ENCODE data around the gene C22orf42. TPM values are rescaled to one million over a fixed set of nuclear protein-coding genes. Genes with fewer than 3 reads are reported as not detected.

C22orf42 gene
- total RNA-seq, 3 donors from 2014 or later: not detected

- Histone ChIP-seq H3K4me1 (ENCODE audit: low read depth) (no peaks in the 10 kb centered on the region), H3K9me3 (no peaks in the 10 kb centered on the region), H3K4me3 (no peak overlapping the region), H3K36me3 (ENCODE audit: low read depth) (no peaks in the 10 kb centered on the region)
- DNase-seq: no peak
- no peak for TF ChIP-seq CTCF (IDR thresholded peaks at IDR 0.05)
- no peak for ATAC-seq
- intact Hi-C loops (cut with DNase I, micrococcal nuclease): no loop called here
Observed at GRCh38 chr22:32132783-32133182, 26.3 kb downstream of the C22orf42 start.

- no peak overlapping the region for H3K4me3 ChIP-seq
- TF ChIP-seq CTCF (IDR thresholded peaks at IDR 0.05): no peak
- H3K36me3 ChIP-seq (ENCODE audit: low read depth): no peaks in the 10 kb centered on the region
- intact Hi-C loops (cut with DNase I, micrococcal nuclease): no loop called here
- H3K9me3 ChIP-seq: no peaks in the 10 kb centered on the region
- DNase-seq (no peak), ATAC-seq (no peak)
- no peaks in the 10 kb centered on the region for H3K4me1 ChIP-seq (ENCODE audit: low read depth)
Observed at GRCh38 chr22:32132126-32132525, 27.0 kb downstream of the C22orf42 start.

DNA sequence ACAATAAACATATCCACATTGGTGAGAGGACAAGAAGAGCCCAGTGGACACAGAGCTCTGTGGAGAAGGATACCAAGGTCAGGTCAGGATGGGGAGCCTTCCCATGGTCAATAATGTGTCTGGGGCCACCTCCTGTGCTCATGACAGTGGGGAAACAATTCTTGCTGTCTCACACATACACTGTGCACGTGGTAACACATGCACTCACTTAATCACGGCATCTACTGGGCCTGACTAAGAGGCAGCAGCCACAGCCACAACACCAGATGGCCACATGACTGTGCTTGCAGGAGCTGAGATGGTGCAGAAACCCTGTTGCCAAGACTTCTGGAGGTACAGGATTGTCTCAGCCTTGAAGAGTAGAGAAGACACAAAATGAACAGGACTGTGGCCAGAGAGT lies 28.6 kb downstream of the C22orf42 start:
- no peaks in the 10 kb centered on the region for H3K36me3 ChIP-seq (ENCODE audit: low read depth)
- H3K4me3 ChIP-seq: no peak overlapping the region
- ATAC-seq (no peak), DNase-seq (no peak)
- no peaks in the 10 kb centered on the region for H3K9me3 ChIP-seq
- no peak for TF ChIP-seq CTCF (IDR thresholded peaks at IDR 0.05)
- intact Hi-C loops (cut with DNase I, micrococcal nuclease): no loop called here
- H3K4me1 ChIP-seq (ENCODE audit: low read depth): no peaks in the 10 kb centered on the region

- no peak for TF ChIP-seq CTCF (IDR thresholded peaks at IDR 0.05)
- no peaks in the 10 kb centered on the region for H3K4me1 ChIP-seq (ENCODE audit: low read depth)
- no peaks in the 10 kb centered on the region for H3K36me3 ChIP-seq (ENCODE audit: low read depth)
- H3K4me3 ChIP-seq: no peak overlapping the region
- ATAC-seq (no peak), DNase-seq (no peak)
- intact Hi-C loops (cut with DNase I, micrococcal nuclease): no loop called here
- H3K9me3 ChIP-seq: no peaks in the 10 kb centered on the region
Observed at GRCh38 chr22:32127904-32128303, 31.2 kb downstream of the C22orf42 start.

DNA sequence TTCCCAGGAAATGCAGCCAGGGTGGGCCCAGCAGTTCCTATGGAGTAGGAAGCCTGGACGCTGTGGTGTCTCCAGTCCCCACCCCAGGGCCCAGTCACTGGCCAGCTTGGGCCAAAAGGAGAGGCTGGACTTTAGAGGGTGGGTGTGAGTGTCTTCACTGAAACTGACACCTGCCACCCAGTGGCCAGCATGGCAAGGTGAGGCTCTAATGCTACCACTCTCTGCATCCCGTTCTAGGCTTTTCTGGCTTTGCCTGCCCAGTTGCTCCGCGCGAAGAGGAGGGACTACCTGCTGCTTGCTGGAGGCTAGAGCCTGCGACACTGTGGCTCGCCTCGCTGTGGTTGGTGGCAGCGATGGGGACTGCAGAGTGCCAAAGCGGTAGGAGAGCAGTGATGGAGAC lies 35.4 kb downstream of the C22orf42 start:
- DNase-seq: no peak
- intact Hi-C loops (cut with DNase I, micrococcal nuclease): no loop called here
- Histone ChIP-seq H3K9me3 (no peaks in the 10 kb centered on the region), H3K4me3 (no peak overlapping the region), H3K36me3 (ENCODE audit: low read depth) (no peaks in the 10 kb centered on the region), H3K4me1 (ENCODE audit: low read depth) (no peaks in the 10 kb centered on the region)
- ATAC-seq: peak; percentile 31
- no peak for TF ChIP-seq CTCF (IDR thresholded peaks at IDR 0.05)

DNA sequence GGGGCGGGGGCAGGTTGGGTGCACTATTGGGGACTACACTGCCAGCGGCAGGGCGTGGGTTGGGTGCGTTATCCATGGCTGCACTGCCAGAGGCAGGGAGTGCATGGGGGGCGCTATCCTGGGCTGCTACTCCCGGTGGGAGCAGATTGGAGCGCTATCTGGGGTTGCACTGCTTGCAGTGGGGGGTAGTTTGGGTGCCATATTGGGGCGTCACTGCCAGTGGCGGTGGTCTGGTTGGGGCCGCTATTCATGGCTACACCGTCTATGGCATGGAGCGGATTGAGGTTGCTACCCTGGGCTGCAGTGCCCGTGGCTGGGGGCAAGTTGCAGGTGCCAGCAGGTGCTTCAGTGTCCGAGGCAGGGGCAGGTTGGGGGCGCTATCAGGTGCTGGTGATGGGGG lies 36.2 kb downstream of the C22orf42 start:
- Histone ChIP-seq H3K4me3 (no peak overlapping the region), H3K4me1 (ENCODE audit: low read depth) (no peaks in the 10 kb centered on the region), H3K36me3 (ENCODE audit: low read depth) (no peaks in the 10 kb centered on the region), H3K9me3 (no peaks in the 10 kb centered on the region)
- no peak for DNase-seq
- no peak for TF ChIP-seq CTCF (IDR thresholded peaks at IDR 0.05)
- intact Hi-C loops (cut with DNase I, micrococcal nuclease): no loop called here
- no peak for ATAC-seq

Data from mucosa of descending colon (tissue), 3 donors.